ENCODE measurements around the gene SLC39A6.
"Not testable (repeated sequence)": the region's sequence is repeated elsewhere in the genome, so short reads cannot be mapped to it uniquely, and the experiment has no call there.

Gene SLC39A6

DNA sequence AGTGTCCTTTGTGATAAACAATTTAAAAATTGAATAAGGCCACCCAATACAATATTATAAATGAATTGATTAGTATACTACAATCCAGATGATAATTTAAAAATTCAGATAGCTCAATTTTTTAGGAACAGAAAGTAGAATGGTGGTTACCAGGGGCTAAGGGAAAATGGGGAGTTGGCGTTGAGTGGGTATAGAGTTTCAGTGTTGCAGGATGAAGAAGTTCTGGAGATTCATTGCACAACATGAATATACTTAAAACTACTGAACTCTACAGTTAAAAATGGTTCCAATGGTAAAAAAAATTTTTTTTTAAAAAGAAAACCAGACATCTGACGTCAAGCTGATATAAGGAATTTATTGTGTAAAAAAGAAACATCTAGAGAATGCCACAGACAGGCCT is 20.9 kb downstream of the SLC39A6 start:
- peaks cover 6 to 18% of the 10 kb centered on the region in 2 donors for H3K36me3 ChIP-seq (ENCODE audit: control insufficient read depth in 1 of 2, insufficient read depth in 2 of 2, low read length in 2 of 2)
- no peaks in the 10 kb centered on the region for H3K9me3 ChIP-seq (ENCODE audit: control insufficient read depth in 1 of 2, low read length in 2 of 2)
- no peak overlapping the region for H3K4me3 ChIP-seq (ENCODE audit: low read depth in 1 of 2, low read length in 2 of 2)
- H3K27me3 ChIP-seq (ENCODE audit: control insufficient read depth in 1 of 2, insufficient read depth in 2 of 2, low read length in 2 of 2) = no peaks in the 10 kb centered on the region
- H3K27ac ChIP-seq (ENCODE audit: low read depth, low read length) = no peak overlapping the region
- H3K4me1 ChIP-seq (ENCODE audit: control insufficient read depth in 1 of 2, insufficient read depth in 2 of 2, low read length in 2 of 2) = no peaks in the 10 kb centered on the region
- H3K9ac ChIP-seq (ENCODE audit: low read depth in 1 of 2, low read length in 2 of 2) = no peak overlapping the region

DNA sequence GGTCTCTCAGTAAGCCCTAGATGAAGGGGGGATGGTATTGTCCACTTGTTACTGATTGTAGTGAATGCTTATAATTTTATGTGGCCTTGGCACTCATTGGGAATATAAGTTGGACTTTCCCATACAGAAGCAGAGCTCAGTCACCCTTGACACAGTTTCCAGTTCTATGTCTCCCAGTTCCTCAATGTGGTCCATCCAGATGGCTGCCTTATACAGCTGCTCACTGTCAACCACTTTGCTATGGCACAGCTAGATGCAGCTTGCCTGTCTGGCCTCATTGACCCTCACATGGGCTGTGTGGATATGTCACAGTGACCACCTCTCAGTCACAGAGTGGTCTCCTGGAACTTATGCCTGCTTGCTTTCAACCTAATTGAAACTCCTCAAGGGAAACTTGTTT is 21.7 kb downstream of the SLC39A6 start:
- Histone ChIP-seq H3K4me3 (ENCODE audit: low read depth in 1 of 2, low read length in 2 of 2) (no peak overlapping the region), H3K9ac (ENCODE audit: low read depth in 1 of 2, low read length in 2 of 2) (no peak overlapping the region), H3K27ac (ENCODE audit: low read depth, low read length) (no peak overlapping the region), H3K9me3 (ENCODE audit: control insufficient read depth in 1 of 2, low read length in 2 of 2) (no peaks in the 10 kb centered on the region), H3K36me3 (ENCODE audit: control insufficient read depth in 1 of 2, insufficient read depth in 2 of 2, low read length in 2 of 2) (peaks cover 5 to 15% of the 10 kb centered on the region in 2 donors), H3K27me3 (ENCODE audit: control insufficient read depth in 1 of 2, insufficient read depth in 2 of 2, low read length in 2 of 2) (no peaks in the 10 kb centered on the region), H3K4me1 (ENCODE audit: control insufficient read depth in 1 of 2, insufficient read depth in 2 of 2, low read length in 2 of 2) (no peaks in the 10 kb centered on the region)

- Histone ChIP-seq H3K27me3 (ENCODE audit: control insufficient read depth in 1 of 2, insufficient read depth in 2 of 2, low read length in 2 of 2) (no peaks in the 10 kb centered on the region), H3K4me3 (ENCODE audit: low read depth in 1 of 2, low read length in 2 of 2) (no peak overlapping the region), H3K4me1 (ENCODE audit: control insufficient read depth in 1 of 2, insufficient read depth in 2 of 2, low read length in 2 of 2) (no peaks in the 10 kb centered on the region), H3K9ac (ENCODE audit: low read depth in 1 of 2, low read length in 2 of 2) (no peak overlapping the region), H3K27ac (ENCODE audit: low read depth, low read length) (no peak overlapping the region), H3K9me3 (ENCODE audit: control insufficient read depth in 1 of 2, low read length in 2 of 2) (peaks cover 0 to 3% of the 10 kb centered on the region in 2 donors), H3K36me3 (ENCODE audit: control insufficient read depth in 1 of 2, insufficient read depth in 2 of 2, low read length in 2 of 2) (no peaks in the 10 kb centered on the region)
Measured at GRCh38 chr18:36104749-36105148, 24.4 kb downstream of the SLC39A6 start.

GRCh38 chr18:36101943-36102342 is 27.2 kb downstream of the SLC39A6 start:
- Histone ChIP-seq H3K27ac (ENCODE audit: low read depth, low read length) (no peak overlapping the region), H3K9ac (ENCODE audit: low read depth in 1 of 2, low read length in 2 of 2) (no peak overlapping the region), H3K36me3 (ENCODE audit: control insufficient read depth in 1 of 2, insufficient read depth in 2 of 2, low read length in 2 of 2) (no peaks in the 10 kb centered on the region), H3K27me3 (ENCODE audit: control insufficient read depth in 1 of 2, insufficient read depth in 2 of 2, low read length in 2 of 2) (no peaks in the 10 kb centered on the region), H3K4me1 (ENCODE audit: control insufficient read depth in 1 of 2, insufficient read depth in 2 of 2, low read length in 2 of 2) (no peaks in the 10 kb centered on the region), H3K4me3 (ENCODE audit: low read depth in 1 of 2, low read length in 2 of 2) (no peak overlapping the region), H3K9me3 (ENCODE audit: control insufficient read depth in 1 of 2, low read length in 2 of 2) (peaks cover 0 to 3% of the 10 kb centered on the region in 2 donors)

DNA sequence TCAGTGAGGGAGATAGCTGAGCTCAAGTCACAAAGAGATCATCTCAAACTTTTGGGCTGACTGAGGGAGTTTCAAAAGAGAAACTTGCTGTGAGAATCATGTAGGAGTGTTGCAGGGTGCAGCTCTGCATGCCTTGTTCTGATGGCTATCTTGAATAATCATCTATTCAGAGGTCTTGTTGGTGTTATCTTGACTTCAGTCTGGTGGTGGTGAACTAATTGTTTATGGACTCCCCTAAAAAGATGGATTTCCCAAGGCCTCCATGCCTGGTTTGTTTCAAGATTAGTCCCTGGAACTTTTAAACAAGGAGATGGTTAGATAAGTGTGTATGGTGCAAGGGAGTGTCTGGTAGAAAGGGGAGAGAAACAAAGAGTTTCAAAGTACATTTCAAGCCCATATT is 29.8 kb downstream of the SLC39A6 start:
- Histone ChIP-seq H3K9me3 (ENCODE audit: control insufficient read depth in 1 of 2, low read length in 2 of 2) (peaks cover 0 to 3% of the 10 kb centered on the region in 2 donors), H3K27ac (ENCODE audit: low read depth, low read length) (no peak overlapping the region), H3K27me3 (ENCODE audit: control insufficient read depth in 1 of 2, insufficient read depth in 2 of 2, low read length in 2 of 2) (no peaks in the 10 kb centered on the region)

DNA sequence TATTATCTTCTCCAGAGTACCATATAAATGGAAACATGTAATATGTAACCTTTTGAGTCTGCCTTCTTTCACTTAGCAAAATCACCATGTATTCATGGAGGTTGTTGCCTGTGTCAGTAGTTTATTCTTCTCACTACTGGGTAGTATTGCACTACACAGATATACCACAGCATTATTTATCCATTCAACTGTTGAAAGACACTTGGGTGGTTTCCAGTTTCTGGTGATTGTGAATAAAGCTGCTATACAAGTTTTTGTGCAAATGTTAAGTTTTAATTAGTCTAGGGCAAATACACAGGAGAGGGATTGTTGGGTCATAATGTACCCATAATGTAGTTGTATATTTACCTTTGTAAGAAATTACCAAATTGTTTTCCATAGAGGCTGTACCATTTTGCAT is 32.2 kb downstream of the SLC39A6 start:
- H3K9ac ChIP-seq (ENCODE audit: low read depth in 1 of 2, low read length in 2 of 2) = no peak overlapping the region
- no peak overlapping the region for H3K27ac ChIP-seq (ENCODE audit: low read depth, low read length)
- no peak overlapping the region for H3K4me3 ChIP-seq (ENCODE audit: low read depth in 1 of 2, low read length in 2 of 2)
- no peaks in the 10 kb centered on the region for H3K36me3 ChIP-seq (ENCODE audit: control insufficient read depth in 1 of 2, insufficient read depth in 2 of 2, low read length in 2 of 2)
- peaks cover 0 to 3% of the 10 kb centered on the region in 2 donors for H3K9me3 ChIP-seq (ENCODE audit: control insufficient read depth in 1 of 2, low read length in 2 of 2)
- H3K4me1 ChIP-seq (ENCODE audit: control insufficient read depth in 1 of 2, insufficient read depth in 2 of 2, low read length in 2 of 2) = no peaks in the 10 kb centered on the region
- no peaks in the 10 kb centered on the region for H3K27me3 ChIP-seq (ENCODE audit: control insufficient read depth in 1 of 2, insufficient read depth in 2 of 2, low read length in 2 of 2)

More for the DNA sequence above, 29.8 kb downstream of the SLC39A6 start:
- Histone ChIP-seq H3K4me1 (ENCODE audit: control insufficient read depth in 1 of 2, insufficient read depth in 2 of 2, low read length in 2 of 2) (no peaks in the 10 kb centered on the region), H3K36me3 (ENCODE audit: control insufficient read depth in 1 of 2, insufficient read depth in 2 of 2, low read length in 2 of 2) (no peaks in the 10 kb centered on the region), H3K4me3 (ENCODE audit: low read depth in 1 of 2, low read length in 2 of 2) (no peak overlapping the region), H3K9ac (ENCODE audit: low read depth in 1 of 2, low read length in 2 of 2) (no peak overlapping the region)

DNA sequence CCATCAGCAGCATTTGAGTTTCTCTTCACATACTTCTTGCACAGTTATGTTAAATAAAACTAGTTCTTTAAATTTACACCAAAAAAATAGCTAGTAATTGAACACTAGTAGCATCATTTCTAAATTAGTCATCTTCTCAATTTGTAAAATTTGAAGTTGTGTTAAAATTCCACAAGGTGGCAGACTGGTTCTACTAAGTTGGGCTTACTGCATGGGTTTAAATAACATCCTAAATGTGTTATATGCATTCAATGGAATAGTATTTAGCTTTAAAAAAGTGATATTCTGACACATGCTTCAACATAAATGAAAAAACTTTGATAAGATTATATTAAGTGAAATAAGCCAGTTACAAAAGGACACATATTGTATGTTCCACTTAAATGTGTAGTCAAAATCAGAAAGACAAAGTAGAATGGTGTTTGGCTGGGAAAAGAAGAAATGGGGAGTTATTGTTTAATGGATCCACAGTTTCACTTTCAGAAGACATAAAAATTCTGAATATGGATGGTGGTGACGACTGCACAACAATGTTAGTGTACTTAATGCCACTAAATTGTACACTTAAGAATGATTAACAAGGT is 33.1 kb downstream of the SLC39A6 start:
- Histone ChIP-seq H3K4me1 (ENCODE audit: control insufficient read depth in 1 of 2, insufficient read depth in 2 of 2, low read length in 2 of 2) (no peaks in the 10 kb centered on the region), H3K4me3 (ENCODE audit: low read depth in 1 of 2, low read length in 2 of 2) (no peak overlapping the region), H3K9ac (ENCODE audit: low read depth in 1 of 2, low read length in 2 of 2) (no peak overlapping the region), H3K9me3 (ENCODE audit: control insufficient read depth in 1 of 2, low read length in 2 of 2) (no peaks in the 10 kb centered on the region), H3K27ac (ENCODE audit: low read depth, low read length) (no peak overlapping the region), H3K36me3 (ENCODE audit: control insufficient read depth in 1 of 2, insufficient read depth in 2 of 2, low read length in 2 of 2) (no peaks in the 10 kb centered on the region), H3K27me3 (ENCODE audit: control insufficient read depth in 1 of 2, insufficient read depth in 2 of 2, low read length in 2 of 2) (no peaks in the 10 kb centered on the region)

DNA sequence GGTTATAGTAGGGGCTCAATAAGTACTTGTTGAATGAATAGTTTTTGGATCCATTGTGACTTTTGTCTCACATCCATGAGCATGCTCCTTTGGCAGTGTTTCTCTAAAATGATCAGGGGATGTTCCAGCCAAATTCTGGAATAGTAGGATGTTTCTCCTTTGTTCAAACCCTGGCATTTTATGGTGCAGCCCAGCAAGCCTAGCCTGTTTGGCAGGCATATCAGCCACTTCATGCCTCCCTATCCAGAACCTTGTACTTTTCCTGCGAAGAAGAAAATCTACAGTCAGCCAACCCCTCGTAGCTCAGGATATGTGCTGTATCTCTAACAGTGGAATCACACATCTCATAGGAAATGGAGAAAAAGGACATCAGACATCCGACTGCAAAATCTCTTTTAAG is 34.7 kb downstream of the SLC39A6 start:
- Histone ChIP-seq H3K27me3 (ENCODE audit: control insufficient read depth in 1 of 2, insufficient read depth in 2 of 2, low read length in 2 of 2) (no peaks in the 10 kb centered on the region), H3K27ac (ENCODE audit: low read depth, low read length) (no peak overlapping the region), H3K4me1 (ENCODE audit: control insufficient read depth in 1 of 2, insufficient read depth in 2 of 2, low read length in 2 of 2) (no peaks in the 10 kb centered on the region), H3K4me3 (ENCODE audit: low read depth in 1 of 2, low read length in 2 of 2) (no peak overlapping the region), H3K9me3 (ENCODE audit: control insufficient read depth in 1 of 2, low read length in 2 of 2) (no peaks in the 10 kb centered on the region), H3K9ac (ENCODE audit: low read depth in 1 of 2, low read length in 2 of 2) (no peak overlapping the region), H3K36me3 (ENCODE audit: control insufficient read depth in 1 of 2, insufficient read depth in 2 of 2, low read length in 2 of 2) (no peaks in the 10 kb centered on the region)

DNA sequence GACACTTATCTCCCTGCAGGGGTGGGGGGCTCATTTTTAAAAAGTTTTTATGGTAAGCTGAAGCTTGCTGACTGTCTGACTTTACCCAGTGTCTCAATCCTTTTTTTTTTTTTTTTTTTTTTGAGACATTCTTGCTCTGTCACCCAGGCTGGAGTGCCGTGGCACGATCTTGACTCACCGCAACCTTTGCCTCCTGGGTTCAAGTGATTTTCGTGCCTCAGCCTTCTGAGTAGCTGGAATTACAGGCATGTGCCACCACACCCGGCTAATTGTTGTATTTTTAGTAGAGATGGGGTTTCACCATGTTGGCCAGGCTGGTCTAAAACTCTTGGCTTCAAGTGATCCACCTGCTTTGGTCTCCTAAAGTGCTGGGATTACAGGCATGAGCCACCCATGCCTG is 37.0 kb downstream of the SLC39A6 start:
- not testable (repeated sequence) for H3K27ac ChIP-seq (ENCODE audit: low read depth, low read length); H3K9ac ChIP-seq (ENCODE audit: low read depth in 1 of 2, low read length in 2 of 2); H3K36me3 ChIP-seq (ENCODE audit: control insufficient read depth in 1 of 2, insufficient read depth in 2 of 2, low read length in 2 of 2); H3K9me3 ChIP-seq (ENCODE audit: control insufficient read depth in 1 of 2, low read length in 2 of 2); H3K4me3 ChIP-seq (ENCODE audit: low read depth in 1 of 2, low read length in 2 of 2); H3K27me3 ChIP-seq (ENCODE audit: control insufficient read depth in 1 of 2, insufficient read depth in 2 of 2, low read length in 2 of 2); H3K4me1 ChIP-seq (ENCODE audit: control insufficient read depth in 1 of 2, insufficient read depth in 2 of 2, low read length in 2 of 2)

- H3K27ac ChIP-seq (ENCODE audit: low read depth, low read length) = no peak overlapping the region
- no peaks in the 10 kb centered on the region for H3K36me3 ChIP-seq (ENCODE audit: control insufficient read depth in 1 of 2, insufficient read depth in 2 of 2, low read length in 2 of 2)
- H3K9me3 ChIP-seq (ENCODE audit: control insufficient read depth in 1 of 2, low read length in 2 of 2) = no peaks in the 10 kb centered on the region
- no peak overlapping the region for H3K4me3 ChIP-seq (ENCODE audit: low read depth in 1 of 2, low read length in 2 of 2)
- no peaks in the 10 kb centered on the region for H3K27me3 ChIP-seq (ENCODE audit: control insufficient read depth in 1 of 2, insufficient read depth in 2 of 2, low read length in 2 of 2)
- no peak overlapping the region for H3K9ac ChIP-seq (ENCODE audit: low read depth in 1 of 2, low read length in 2 of 2)
- H3K4me1 ChIP-seq (ENCODE audit: control insufficient read depth in 1 of 2, insufficient read depth in 2 of 2, low read length in 2 of 2) = no peaks in the 10 kb centered on the region
Measured at GRCh38 chr18:36089001-36089400, 40.1 kb downstream of the SLC39A6 start.

DNA sequence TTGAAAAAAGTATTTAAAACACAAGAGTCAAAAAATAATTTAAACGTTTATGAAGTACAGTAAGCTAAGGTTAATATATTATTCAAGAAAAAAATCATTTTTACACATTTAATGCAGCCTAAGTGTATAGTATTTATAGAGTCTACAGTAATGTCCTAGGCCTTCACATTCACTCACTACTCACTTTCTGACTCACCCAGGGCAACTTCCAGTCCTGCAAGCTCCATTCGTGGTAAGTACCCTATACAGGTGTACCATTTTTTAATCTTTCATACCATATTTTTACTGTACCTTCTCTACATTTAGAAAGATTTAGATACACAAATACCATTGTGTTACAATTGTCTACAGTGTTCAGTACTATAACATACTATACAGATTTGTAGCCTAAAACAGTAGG is 40.9 kb downstream of the SLC39A6 start:
- no peak overlapping the region for H3K27ac ChIP-seq (ENCODE audit: low read depth, low read length)
- H3K4me3 ChIP-seq (ENCODE audit: low read depth in 1 of 2, low read length in 2 of 2) = no peak overlapping the region
- H3K9ac ChIP-seq (ENCODE audit: low read depth in 1 of 2, low read length in 2 of 2) = no peak overlapping the region
- H3K4me1 ChIP-seq (ENCODE audit: control insufficient read depth in 1 of 2, insufficient read depth in 2 of 2, low read length in 2 of 2) = no peaks in the 10 kb centered on the region
- no peaks in the 10 kb centered on the region for H3K36me3 ChIP-seq (ENCODE audit: control insufficient read depth in 1 of 2, insufficient read depth in 2 of 2, low read length in 2 of 2)
- no peaks in the 10 kb centered on the region for H3K27me3 ChIP-seq (ENCODE audit: control insufficient read depth in 1 of 2, insufficient read depth in 2 of 2, low read length in 2 of 2)
- no peaks in the 10 kb centered on the region for H3K9me3 ChIP-seq (ENCODE audit: control insufficient read depth in 1 of 2, low read length in 2 of 2)
